Breast epithelium (tissue), 3 donors: ENCODE measurements around the gene NEDD4L.

Source experiments
- POLR2A ChIP-seq: fragments of 450-650 bp; IDR thresholded peaks from one replicate; pipeline ENCODE4 v1.6.1; 2016; ENCODE audit warnings: antibody characterized with exemption, mild to moderate bottlenecking, moderate library complexity
- TF ChIP-seq, protein P1 (sequence below), 3 donors: fragments of 450-650 bp; IDR thresholded peaks; one replicate each; pipeline ENCODE4 v1.5.1; 2016 to 2017; ENCODE audit warnings: antibody characterized with exemption in 3 of 3, mild to moderate bottlenecking in 3 of 3, moderate library complexity in 3 of 3

DNA sequence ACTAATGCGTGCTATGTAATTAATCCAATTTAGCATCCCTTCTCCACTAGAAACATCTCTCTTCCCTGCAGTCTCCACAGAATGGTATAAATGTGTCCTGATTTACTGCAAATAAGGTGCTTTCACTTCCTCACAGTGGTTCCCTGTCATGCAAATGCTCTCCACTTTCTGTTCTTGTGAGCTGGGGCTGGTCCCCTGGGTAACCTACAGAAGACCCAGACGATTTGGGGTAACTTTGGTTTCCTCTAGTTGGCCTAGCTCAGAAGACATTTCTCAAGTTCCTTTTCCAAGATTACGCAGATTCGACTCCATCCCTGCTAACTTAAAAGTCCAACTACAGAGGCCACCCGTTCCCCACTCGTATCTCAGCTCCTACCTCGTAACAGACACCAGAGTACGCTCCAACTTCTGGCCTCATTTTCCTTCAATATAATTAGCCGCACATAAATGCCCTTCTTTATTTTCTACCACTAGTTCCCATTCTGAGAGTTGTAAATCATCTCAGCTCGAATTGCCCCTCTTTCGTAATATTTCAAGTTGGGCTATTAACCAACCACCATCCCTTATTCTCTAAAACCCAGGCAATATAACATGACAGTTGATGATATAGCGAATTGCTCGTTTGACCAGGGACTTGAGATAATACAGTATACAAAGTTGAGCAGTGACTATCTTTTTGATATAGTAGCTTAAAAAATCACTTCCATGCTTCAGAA, 28.8 kb upstream of the NEDD4L start:
- TF ChIP-seq POLR2A, result no peak
- TF ChIP-seq, protein P1, sequence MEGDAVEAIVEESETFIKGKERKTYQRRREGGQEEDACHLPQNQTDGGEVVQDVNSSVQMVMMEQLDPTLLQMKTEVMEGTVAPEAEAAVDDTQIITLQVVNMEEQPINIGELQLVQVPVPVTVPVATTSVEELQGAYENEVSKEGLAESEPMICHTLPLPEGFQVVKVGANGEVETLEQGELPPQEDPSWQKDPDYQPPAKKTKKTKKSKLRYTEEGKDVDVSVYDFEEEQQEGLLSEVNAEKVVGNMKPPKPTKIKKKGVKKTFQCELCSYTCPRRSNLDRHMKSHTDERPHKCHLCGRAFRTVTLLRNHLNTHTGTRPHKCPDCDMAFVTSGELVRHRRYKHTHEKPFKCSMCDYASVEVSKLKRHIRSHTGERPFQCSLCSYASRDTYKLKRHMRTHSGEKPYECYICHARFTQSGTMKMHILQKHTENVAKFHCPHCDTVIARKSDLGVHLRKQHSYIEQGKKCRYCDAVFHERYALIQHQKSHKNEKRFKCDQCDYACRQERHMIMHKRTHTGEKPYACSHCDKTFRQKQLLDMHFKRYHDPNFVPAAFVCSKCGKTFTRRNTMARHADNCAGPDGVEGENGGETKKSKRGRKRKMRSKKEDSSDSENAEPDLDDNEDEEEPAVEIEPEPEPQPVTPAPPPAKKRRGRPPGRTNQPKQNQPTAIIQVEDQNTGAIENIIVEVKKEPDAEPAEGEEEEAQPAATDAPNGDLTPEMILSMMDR (IDR thresholded peaks at IDR 0.05), result no peak
